ENCODE data around the gene LMOD3.

Gene LMOD3

DNA sequence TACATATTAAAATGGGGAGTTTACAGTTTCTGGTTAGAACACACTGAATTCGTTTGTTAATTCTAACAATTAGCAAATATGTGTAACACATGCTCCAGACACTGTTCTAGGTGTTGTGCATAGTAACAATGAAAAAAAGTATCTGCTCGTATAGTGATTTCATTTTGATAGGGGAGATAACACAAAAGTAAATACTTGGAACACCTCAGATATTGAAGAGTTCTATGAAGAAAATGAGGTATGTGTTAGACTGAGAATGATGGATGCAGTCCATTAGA lies 63.5 kb downstream of the LMOD3 start:
- no peak for DNase-seq (ENCODE audit: low read depth, low spot score)

DNA sequence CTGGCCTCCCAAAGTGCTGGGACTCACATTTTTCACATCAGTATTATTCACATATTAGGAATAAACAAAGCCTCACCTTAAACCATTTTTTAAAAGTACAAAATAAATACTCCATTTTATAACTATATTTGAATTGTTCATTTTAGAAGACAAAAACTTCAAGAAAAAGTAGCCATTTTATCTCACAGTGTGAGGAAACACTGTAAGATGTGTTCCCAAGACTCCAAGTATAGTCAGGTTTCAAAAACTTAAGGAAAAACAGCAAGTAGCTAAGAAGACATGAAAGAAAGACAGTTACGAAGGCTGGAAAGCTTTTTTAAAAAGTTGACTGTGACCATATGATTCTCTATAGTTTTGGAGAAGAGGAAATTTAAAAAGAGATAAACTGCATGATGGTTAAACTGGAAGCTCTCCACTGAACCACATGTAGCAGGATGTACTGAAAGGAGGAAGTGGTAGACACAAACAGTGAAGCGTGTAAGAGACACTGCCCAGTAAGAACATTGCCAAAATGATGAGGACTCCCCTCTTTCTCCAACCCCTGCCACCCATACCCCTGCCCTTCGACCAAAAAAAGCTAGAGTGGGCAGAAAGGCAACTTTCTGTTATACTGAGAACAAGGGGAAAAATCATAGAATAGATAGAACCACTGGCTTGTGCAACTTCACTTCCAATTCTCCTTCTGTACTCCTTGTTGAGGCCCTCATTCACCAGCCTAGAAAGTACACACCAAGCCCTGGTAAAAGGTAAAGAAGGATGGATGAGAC lies 64.0 kb downstream of the LMOD3 start:
- DNase-seq (ENCODE audit: low read depth, low spot score): no peak
